Osteoblast (primary cell): Measurements from ENCODE around the gene CLASP2. TPM values are rescaled to one million over a fixed set of nuclear protein-coding genes. Genes with fewer than 3 reads are reported as not detected.

Source experiments
- DNase-seq: peaks from one replicate; pipeline ENCODE4 v3.0.0; 2011; ENCODE audit warnings: low spot score, mixed read lengths; ENCODE audit not compliant: insufficient read length; ENCODE audit errors: missing footprints
- H2AFZ ChIP-seq: 2 replicates; pipeline ENCODE4 v1.6.0; 2011; ENCODE audit warnings: mild to moderate bottlenecking, low read length
- H3K27ac ChIP-seq: 2 replicates; pipeline ENCODE4 v1.5.1; 2011; ENCODE audit warnings: mild to moderate bottlenecking, low read depth, low read length, moderate library complexity
- H3K27me3 ChIP-seq: 2 replicates; pipeline ENCODE4 v1.6.0; 2012; ENCODE audit warnings: mild to moderate bottlenecking, control low read depth, inconsistent platforms, low read length, moderate library complexity; ENCODE audit not compliant: insufficient read depth
- H3K36me3 ChIP-seq: 2 replicates; pipeline ENCODE4 v1.5.1; 2011; ENCODE audit warnings: mild to moderate bottlenecking, low read length, control low read depth, moderate library complexity; ENCODE audit not compliant: insufficient read depth
- H3K4me1 ChIP-seq: 2 replicates; pipeline ENCODE4 v1.5.1; 2011; ENCODE audit warnings: mild to moderate bottlenecking, low read length, control low read depth, moderate library complexity; ENCODE audit not compliant: insufficient read depth
- H3K4me2 ChIP-seq: 2 replicates; pipeline ENCODE4 v1.6.0; 2011; ENCODE audit warnings: mild to moderate bottlenecking, low read length; ENCODE audit not compliant: insufficient read depth
- H3K4me3 ChIP-seq: fragments of 200-600 bp; sonication (generic); 3 replicates; pipeline ENCODE4 v1.5.1; 2012; ENCODE audit warnings: mild to moderate bottlenecking, low read length, inconsistent platforms; ENCODE audit not compliant: insufficient read depth
- H3K79me2 ChIP-seq: 2 replicates; pipeline ENCODE4 v1.6.0; 2012; ENCODE audit warnings: mild to moderate bottlenecking, low read length, control low read depth, inconsistent platforms; ENCODE audit not compliant: insufficient read depth
- H3K9me3 ChIP-seq: 2 replicates; pipeline ENCODE4 v1.5.1; 2011; ENCODE audit warnings: low read depth, low read length, control low read depth
- H4K20me1 ChIP-seq: 2 replicates; pipeline ENCODE4 v1.6.0; 2012; ENCODE audit warnings: mild to moderate bottlenecking, low read length, control low read depth; ENCODE audit not compliant: insufficient read depth
- CTCF ChIP-seq: IDR thresholded peaks from 2 replicates; pipeline ENCODE4 v1.5.1; 2011; ENCODE audit warnings: mild to moderate bottlenecking, low read depth, low read length, moderate library complexity; ENCODE audit errors: extremely low read depth
- total RNA-seq: library from RNA; depleted of rRNA; stranded (reverse); fragments of >200 nt; gene quantifications from 2 replicates; pipeline ENCODE4 v1.2.3, GENCODE V29; 2012

CLASP2 gene
- total RNA-seq, 1 donor, result 52.1 TPM

- Histone ChIP-seq H3K36me3 (no peaks in the 10 kb centered on the region), H3K4me2 (no peak overlapping the region), H3K4me3 (no peak overlapping the region), H3K27me3 (peaks cover 20% of the 10 kb centered on the region), H4K20me1 (no peaks in the 10 kb centered on the region), H3K79me2 (no peaks in the 10 kb centered on the region), H3K9me3 (no peaks in the 10 kb centered on the region), H3K4me1 (no peaks in the 10 kb centered on the region), H2AFZ (no peak overlapping the region), H3K27ac (no peak overlapping the region)
- peak; percentile 32 for DNase-seq
- no peak for TF ChIP-seq CTCF
Observed at GRCh38 chr3:33737146-33737545, 19.1 kb upstream of the CLASP2 start.

GRCh38 chr3:33732394-33732793 is 14.3 kb upstream of the CLASP2 start:
- no peaks in the 10 kb centered on the region for H3K4me1 ChIP-seq
- no peaks in the 10 kb centered on the region for H4K20me1 ChIP-seq
- no peaks in the 10 kb centered on the region for H3K36me3 ChIP-seq
- no peaks in the 10 kb centered on the region for H3K9me3 ChIP-seq
- TF ChIP-seq CTCF, result peak; percentile 26
- DNase-seq, result no peak
- H3K79me2 ChIP-seq, result no peaks in the 10 kb centered on the region
- H3K4me3 ChIP-seq, result no peak overlapping the region
- H3K27ac ChIP-seq, result no peak overlapping the region
- no peak overlapping the region for H3K4me2 ChIP-seq
- peaks cover 8% of the 10 kb centered on the region for H3K27me3 ChIP-seq
- H2AFZ ChIP-seq, result no peak overlapping the region

GRCh38 chr3:33729993-33730392 is 11.9 kb upstream of the CLASP2 start:
- no peak for DNase-seq
- Histone ChIP-seq H3K4me2 (no peak overlapping the region), H3K27me3 (no peaks in the 10 kb centered on the region), H3K4me3 (no peak overlapping the region), H2AFZ (no peak overlapping the region), H3K9me3 (no peaks in the 10 kb centered on the region), H3K27ac (no peak overlapping the region), H4K20me1 (no peaks in the 10 kb centered on the region), H3K36me3 (no peaks in the 10 kb centered on the region), H3K79me2 (no peaks in the 10 kb centered on the region), H3K4me1 (no peaks in the 10 kb centered on the region)
- TF ChIP-seq CTCF, result no peak

- H3K4me2 ChIP-seq, result no peak overlapping the region
Observed at GRCh38 chr3:33724256-33724655, 6.2 kb upstream of the CLASP2 start.

More at GRCh38 chr3:33724256-33724655, 6.2 kb upstream of the CLASP2 start:
- Histone ChIP-seq H3K79me2 (no peaks in the 10 kb centered on the region), H3K27me3 (no peaks in the 10 kb centered on the region), H3K4me1 (peaks cover 12% of the 10 kb centered on the region), H4K20me1 (no peaks in the 10 kb centered on the region), H3K36me3 (no peaks in the 10 kb centered on the region), H2AFZ (no peak overlapping the region), H3K9me3 (no peaks in the 10 kb centered on the region), H3K4me3 (no peak overlapping the region), H3K27ac (no peak overlapping the region)
- no peak for TF ChIP-seq CTCF
- no peak for DNase-seq
